ENCODE data around the gene OBSCN.
A peak's percentile ranks its signal among the peaks of the same experiment; 100 is the strongest.
"Not testable (repeated sequence)": the region's sequence is repeated elsewhere in the genome, so short reads cannot be mapped to it uniquely, and the experiment has no call there.

Gene OBSCN

DNA sequence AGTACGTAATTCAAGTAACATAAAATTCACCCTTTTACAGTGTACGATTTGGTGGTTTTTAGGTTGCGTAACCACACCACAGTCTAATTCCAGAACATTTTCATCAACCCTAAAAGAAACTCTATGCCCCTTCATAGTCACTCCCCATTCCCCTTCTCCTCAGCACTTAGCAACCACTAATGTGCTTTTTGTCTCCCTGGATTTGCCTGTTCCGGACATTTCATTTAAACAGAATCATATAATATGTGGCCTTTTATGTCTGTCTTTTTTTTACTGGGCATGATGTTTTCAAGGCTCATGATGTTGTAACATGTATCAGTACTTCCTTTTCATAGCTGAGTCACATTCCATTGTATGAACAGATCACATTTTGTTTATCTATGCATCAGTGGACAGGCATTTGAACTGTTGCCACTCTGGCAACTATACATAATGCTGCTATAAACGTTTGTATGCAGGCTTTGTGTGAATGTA lies 20.8 kb downstream of the OBSCN start:
- DNase-seq: peak; percentile 6

- no peak for DNase-seq
Observed at GRCh38 chr1:228231189-228231588, 23.3 kb downstream of the OBSCN start.

- no peak for DNase-seq
Observed at GRCh38 chr1:228233136-228233535, 25.3 kb downstream of the OBSCN start.

- no peak for DNase-seq
Observed at GRCh38 chr1:228234921-228235320, 27.1 kb downstream of the OBSCN start.

DNA sequence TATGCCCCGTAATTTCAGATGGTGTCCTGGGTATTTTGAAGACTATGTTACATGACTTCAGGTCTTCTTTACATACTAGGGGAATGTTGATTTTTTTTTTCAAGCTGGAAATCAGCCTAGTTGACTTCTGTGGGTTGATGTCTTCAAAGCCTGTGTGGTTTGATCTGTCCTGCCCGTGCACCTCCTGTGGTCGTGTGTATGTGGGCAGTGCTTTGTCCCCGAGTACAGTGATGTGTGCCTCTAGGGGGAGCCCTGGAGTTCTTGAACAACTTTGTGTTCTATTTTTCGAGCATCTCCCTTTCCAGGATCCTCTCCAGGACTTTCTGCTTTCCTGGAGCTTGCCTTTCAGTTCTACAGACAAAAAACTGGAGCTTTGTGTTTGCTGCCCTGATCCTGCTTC lies 28.9 kb downstream of the OBSCN start:
- DNase-seq: no peak

- no peak for DNase-seq
Observed at GRCh38 chr1:228238007-228238406, 30.2 kb downstream of the OBSCN start.

- no peak for DNase-seq
Observed at GRCh38 chr1:228238461-228238860, 30.6 kb downstream of the OBSCN start.

DNA sequence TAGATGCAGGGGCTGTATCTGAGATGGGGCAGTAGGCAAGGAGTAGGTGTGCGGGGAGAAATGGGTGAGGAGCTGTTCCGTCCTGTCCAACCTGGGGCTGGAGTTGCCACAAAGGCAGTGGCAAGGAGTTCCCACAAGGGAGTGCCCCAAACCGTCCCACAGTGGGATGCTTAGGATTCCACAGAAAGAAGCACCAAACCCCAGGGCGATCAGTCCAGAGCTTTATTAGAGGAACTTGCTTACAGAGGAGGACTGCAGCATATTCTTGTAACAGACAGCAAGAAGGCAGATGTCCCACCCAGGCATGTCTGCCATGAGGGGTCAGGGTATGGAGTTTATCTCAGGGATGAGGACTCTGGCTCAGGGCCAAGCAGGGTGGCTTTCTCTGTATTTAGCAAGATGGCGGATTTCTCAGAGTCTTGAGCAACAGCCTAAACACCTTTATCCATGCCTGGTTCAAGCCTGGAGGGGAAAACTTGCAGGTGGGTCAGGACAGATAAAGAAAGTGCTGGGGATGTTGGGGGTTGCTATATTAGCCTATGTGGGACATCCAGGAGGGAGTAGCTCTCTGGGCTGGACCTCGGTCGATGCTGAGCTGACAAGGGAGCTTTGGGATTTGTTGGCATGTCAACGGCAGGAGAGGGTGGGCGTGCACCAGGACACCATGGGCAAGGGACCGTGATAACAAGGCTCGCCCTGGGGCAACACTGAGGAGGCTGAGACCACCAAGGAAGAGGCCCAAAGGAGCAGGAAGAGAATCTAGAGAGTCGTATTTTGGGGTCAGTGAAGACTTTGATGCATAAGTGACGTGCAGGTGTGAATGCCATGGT lies 32.8 kb downstream of the OBSCN start:
- no peak for DNase-seq

- no peak for DNase-seq
Observed at GRCh38 chr1:228241259-228241658, 33.4 kb downstream of the OBSCN start.

GRCh38 chr1:228242409-228242808 lies 34.6 kb downstream of the OBSCN start:
- DNase-seq: no peak

- DNase-seq: no peak
Observed at GRCh38 chr1:228243093-228243492, 35.2 kb downstream of the OBSCN start.

GRCh38 chr1:228243989-228244388 lies 36.1 kb downstream of the OBSCN start:
- DNase-seq: not testable (repeated sequence)

DNA sequence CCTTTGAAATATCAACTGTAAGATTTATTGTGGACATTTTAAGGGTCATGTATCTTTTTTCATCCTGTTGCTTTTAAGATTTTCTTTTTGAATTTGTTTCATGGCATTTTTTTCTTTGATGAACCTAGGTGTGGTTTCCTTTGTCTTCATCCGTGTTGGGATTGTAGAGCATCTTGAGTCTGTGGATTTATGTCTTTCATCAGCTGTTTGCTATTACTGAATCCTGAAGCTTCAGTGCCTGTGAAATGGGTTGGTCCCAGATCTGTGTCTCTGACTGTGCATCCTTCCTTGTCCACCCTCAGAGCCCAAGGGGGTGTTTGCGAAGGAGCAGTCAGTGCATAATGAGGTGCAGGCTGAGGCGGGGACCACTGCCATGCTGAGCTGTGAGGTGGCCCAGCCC lies 37.3 kb downstream of the OBSCN start:
- no peak for DNase-seq

GRCh38 chr1:228246216-228246900 lies 38.5 kb downstream of the OBSCN start:
- no peak for DNase-seq

DNA sequence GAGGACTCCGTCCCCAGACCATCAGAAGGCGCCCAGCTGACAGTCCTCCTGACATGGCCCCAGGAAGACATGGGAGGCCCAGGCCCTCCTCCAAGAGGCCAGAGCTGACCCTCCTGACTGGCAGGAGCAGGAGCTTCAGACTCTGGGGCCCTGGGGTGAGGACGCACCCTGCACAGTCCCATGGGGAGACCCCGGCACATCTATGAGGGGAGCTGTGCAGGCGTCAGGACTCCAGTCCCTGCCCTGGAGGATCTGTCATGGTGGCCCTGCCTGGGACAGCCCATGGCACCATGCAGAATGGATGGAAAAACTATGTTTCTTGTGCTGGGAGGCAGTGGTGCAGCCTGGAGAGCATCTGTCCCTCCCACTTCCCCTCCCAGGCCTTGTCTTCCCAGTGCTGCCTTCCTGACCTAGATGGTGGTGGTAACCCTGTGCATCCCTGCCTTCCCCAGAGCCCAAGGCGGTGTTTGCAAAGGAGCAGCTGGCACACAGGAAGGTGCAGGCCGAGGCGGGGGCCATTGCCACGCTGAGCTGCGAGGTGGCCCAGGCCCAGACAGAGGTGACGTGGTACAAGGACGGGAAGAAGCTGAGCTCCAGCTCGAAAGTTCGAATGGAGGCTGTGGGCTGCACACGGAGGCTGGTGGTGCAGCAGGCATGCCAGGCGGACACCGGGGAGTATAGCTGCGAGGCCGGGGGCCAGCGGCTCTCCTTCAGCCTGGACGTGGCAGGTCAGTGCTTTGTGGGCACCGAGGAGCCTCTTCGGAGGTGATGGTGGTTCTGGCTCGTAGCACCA lies 41.9 kb downstream of the OBSCN start:
- no peak for DNase-seq

DNA sequence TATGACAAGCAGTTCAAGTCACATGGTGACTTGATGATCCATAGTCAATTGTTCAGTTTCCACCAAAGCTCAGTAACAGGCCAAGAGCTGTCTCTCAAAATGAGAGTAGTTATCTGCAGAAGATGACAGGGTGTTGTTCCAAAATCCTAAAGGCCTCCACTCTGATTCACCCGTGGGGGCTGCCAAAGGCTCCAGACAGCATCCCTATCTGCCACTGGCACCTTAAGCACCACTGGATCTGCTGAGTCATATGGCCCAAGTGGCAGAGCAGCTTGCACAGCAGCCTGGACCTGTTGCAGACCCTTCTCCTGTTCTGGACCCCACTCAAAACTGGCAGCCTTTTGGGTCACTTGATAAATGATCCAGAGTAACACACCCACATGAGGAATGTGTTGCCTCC lies 44.6 kb downstream of the OBSCN start:
- DNase-seq: not testable (repeated sequence)

GRCh38 chr1:228256626-228257375 lies 49.0 kb downstream of the OBSCN start:
- no peak for DNase-seq

DNA sequence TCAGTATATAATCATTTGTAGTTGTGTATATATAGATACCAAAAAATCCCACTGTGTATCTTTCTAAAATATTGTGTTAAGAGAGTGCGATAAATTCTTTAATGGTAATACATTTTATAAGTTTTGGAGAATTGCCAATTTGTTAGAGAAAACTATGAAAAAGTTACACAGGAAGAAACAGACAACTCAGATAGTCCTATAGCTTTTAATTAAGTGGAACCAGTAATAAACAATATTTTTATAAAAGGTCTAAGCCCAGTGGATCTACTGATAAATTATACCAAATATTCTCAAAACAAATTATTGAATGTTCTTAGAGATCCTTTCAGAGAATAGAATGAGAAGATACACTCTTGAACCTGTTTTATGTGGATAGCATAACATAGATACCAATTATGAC lies 50.6 kb downstream of the OBSCN start:
- DNase-seq: no peak

GRCh38 chr1:228259368-228259894 lies 51.6 kb downstream of the OBSCN start:
- DNase-seq: no peak

DNA sequence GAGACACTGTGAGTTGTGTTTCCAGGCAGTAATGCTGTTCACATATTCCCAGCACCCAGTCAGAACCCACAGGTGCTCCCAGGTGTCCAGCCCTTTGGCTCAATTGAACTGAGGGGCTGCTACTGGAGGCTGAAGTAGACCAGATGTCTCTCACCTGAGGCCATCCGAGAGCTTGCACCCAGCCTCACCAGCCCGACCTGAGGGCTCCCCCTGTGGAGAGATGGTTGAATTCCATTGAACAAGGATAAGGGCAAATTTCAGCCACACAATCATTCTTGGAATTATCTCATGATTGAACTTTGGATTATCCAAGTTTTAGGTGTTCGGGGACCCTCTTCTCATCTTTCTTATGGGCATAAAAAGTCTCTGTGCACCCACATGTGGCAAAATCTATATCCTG lies 52.1 kb downstream of the OBSCN start:
- DNase-seq: no peak

- DNase-seq: no peak
Observed at GRCh38 chr1:228261706-228262105, 53.9 kb downstream of the OBSCN start.

GRCh38 chr1:228262475-228262874 lies 54.6 kb downstream of the OBSCN start:
- DNase-seq: no peak
